AG04450 (cell line): ENCODE measurements around the gene GFOD2. TPM values are rescaled to one million over a fixed set of nuclear protein-coding genes. Genes with fewer than 3 reads are reported as not detected.

Source experiments
- CTCF ChIA-PET: fragments of 300-600, 350-600 bp; formaldehyde crosslinking; extraction: SDS; loops from one replicate; lab custom pipeline; 2022; ENCODE audit warnings: antibody characterized with exemption, inconsistent platforms; lab: Charles Lee
- POLR2A ChIA-PET: fragments of 350-600 bp; formaldehyde crosslinking; extraction: SDS; loops from one replicate; lab custom pipeline; 2021; ENCODE audit warnings: antibody characterized with exemption, inconsistent platforms; lab: Yijun Ruan, JAX
- DNase-seq: peaks from one replicate; pipeline ENCODE4 v3.0.0-alpha.2; 2011; ENCODE audit warnings: low read depth, low spot score
- H3K27ac ChIP-seq: one replicate; pipeline ENCODE4 v1.5.1; 2012; ENCODE audit warnings: low read depth, low read length, control low read depth
- H3K27me3 ChIP-seq: one replicate; pipeline ENCODE4 v1.6.0; 2012; ENCODE audit warnings: low read length; ENCODE audit not compliant: control insufficient read depth, insufficient read depth
- H3K4me3 ChIP-seq: 2 replicates; pipeline ENCODE4 v1.5.1; 2011; ENCODE audit warnings: mild to moderate bottlenecking, low read depth, low read length, control low read depth
- H3K9me3 ChIP-seq: 2 replicates; pipeline ENCODE4 v1.5.1; 2012; ENCODE audit warnings: low read length; ENCODE audit not compliant: control insufficient read depth, insufficient read depth
- polyA plus RNA-seq: library from polyadenylated mRNA; depleted of rRNA; stranded (reverse); fragments of >200 nt; gene quantifications from 2 replicates; pipeline ENCODE4 v1.2.3, GENCODE V29; 2011
- TF ChIP-seq, protein P1 (sequence below): IDR thresholded peaks from 2 replicates; pipeline ENCODE4 v1.5.1; 2011; ENCODE audit warnings: low read depth, low read length, control low read depth, inconsistent platforms

Gene GFOD2
- polyA plus RNA-seq, 1 experiment, result 11.1 TPM

DNA sequence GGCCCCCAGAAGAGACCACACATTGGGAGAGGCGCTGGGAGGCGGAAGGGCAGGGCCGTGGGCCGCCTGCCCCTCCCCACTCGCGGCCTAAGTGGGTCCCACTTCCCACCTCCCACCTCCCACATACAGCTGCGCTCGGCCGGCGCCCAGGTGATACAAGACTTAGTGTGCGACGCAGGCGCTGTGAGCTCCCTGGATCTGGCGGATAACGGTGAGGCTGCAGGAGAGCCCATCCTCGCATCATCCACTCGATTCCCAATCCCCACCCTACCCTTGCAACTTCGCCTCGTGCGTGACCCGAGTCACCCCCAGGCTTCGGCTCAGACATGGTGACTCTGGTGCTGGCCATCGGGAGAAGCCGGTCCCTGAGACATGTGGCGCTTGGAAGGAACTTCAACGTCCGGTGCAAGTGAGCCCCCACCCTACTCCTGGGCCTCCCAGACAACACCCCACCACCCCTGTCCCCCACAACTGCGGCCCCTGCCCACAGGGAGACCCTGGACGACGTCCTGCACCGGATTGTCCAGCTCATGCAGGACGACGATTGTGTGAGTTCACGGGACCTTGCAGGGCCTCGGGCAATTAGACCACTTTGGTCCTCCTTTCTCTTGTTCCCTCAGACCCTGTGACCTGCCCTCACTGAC lies 70.2 kb downstream of the GFOD2 start:
- no peak for DNase-seq
- H3K27me3 ChIP-seq, result peaks cover 62% of the 10 kb centered on the region
- no peak overlapping the region for H3K27ac ChIP-seq
- CTCF ChIA-PET, result interaction anchor here (1.0 to 10.2 kb wide), 3 partner anchors 11 to 127 kb away, joined by 4 to 75 read pairs (median 5); partner anchors contain the start of gene ACD
- POLR2A ChIA-PET, result interaction anchor here (3.4 kb wide), 1 partner anchor 11 kb away, joined by 12 read pairs; the partner anchor contains the start of gene ACD
- H3K9me3 ChIP-seq, result no peaks in the 10 kb centered on the region; the same call in 1 of the 2 replicates
- H3K4me3 ChIP-seq, result no peak overlapping the region
- TF ChIP-seq, protein P1, sequence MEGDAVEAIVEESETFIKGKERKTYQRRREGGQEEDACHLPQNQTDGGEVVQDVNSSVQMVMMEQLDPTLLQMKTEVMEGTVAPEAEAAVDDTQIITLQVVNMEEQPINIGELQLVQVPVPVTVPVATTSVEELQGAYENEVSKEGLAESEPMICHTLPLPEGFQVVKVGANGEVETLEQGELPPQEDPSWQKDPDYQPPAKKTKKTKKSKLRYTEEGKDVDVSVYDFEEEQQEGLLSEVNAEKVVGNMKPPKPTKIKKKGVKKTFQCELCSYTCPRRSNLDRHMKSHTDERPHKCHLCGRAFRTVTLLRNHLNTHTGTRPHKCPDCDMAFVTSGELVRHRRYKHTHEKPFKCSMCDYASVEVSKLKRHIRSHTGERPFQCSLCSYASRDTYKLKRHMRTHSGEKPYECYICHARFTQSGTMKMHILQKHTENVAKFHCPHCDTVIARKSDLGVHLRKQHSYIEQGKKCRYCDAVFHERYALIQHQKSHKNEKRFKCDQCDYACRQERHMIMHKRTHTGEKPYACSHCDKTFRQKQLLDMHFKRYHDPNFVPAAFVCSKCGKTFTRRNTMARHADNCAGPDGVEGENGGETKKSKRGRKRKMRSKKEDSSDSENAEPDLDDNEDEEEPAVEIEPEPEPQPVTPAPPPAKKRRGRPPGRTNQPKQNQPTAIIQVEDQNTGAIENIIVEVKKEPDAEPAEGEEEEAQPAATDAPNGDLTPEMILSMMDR, result no peak

GRCh38 chr16:67648088-67648763 lies 70.9 kb downstream of the GFOD2 start:
- H3K27ac ChIP-seq, result no peak overlapping the region
- H3K9me3 ChIP-seq, result no peaks in the 10 kb centered on the region; the same call in 1 of the 2 replicates
- no peak for DNase-seq
- ChIA-PET CTCF (interaction anchor here (2.3 to 10.2 kb wide), 2 partner anchors 101 to 127 kb away, joined by 5 to 75 read pairs; no protein-coding TSS in a partner anchor), POLR2A (interaction anchor here (1.1 kb wide), 1 partner anchor 86 kb away, joined by 4 read pairs; the partner anchor contains the start of gene CTCF)
- peaks cover 64% of the 10 kb centered on the region for H3K27me3 ChIP-seq
- H3K4me3 ChIP-seq, result no peak overlapping the region
- TF ChIP-seq, protein P1, result no peak

- Histone ChIP-seq H3K9me3 (no peaks in the 10 kb centered on the region; the same call in 1 of the 2 replicates), H3K4me3 (no peak overlapping the region), H3K27ac (no peak overlapping the region), H3K27me3 (peaks cover 64% of the 10 kb centered on the region)
- CTCF ChIA-PET, result interaction anchor here (2.3 to 10.2 kb wide), 2 partner anchors 100 to 126 kb away, joined by 5 to 75 read pairs; no protein-coding TSS in a partner anchor
- TF ChIP-seq, protein P1, result no peak
- DNase-seq, result no peak
- POLR2A ChIA-PET, result interaction anchor here (1.1 kb wide), 1 partner anchor 86 kb away, joined by 4 read pairs; the partner anchor contains the start of gene CTCF
Measured at GRCh38 chr16:67647681-67648080, 71.4 kb downstream of the GFOD2 start.

GRCh38 chr16:67647111-67647651 lies 71.9 kb downstream of the GFOD2 start:
- Histone ChIP-seq H3K9me3 (no peaks in the 10 kb centered on the region; the same call in 1 of the 2 replicates), H3K27ac (no peak overlapping the region), H3K4me3 (no peak overlapping the region), H3K27me3 (peaks cover 61% of the 10 kb centered on the region)
- CTCF ChIA-PET, result interaction anchor here (2.3 to 10.2 kb wide), 3 partner anchors 100 to 126 kb away, joined by 5 to 75 read pairs (median 74); no protein-coding TSS in a partner anchor
- POLR2A ChIA-PET, result interaction anchor here (1.1 kb wide), 1 partner anchor 85 kb away, joined by 4 read pairs; the partner anchor contains the start of gene CTCF
- TF ChIP-seq, protein P1, result no peak
- no peak for DNase-seq
